Keratinocyte (primary cell): Measurements from ENCODE around the gene SORBS1. TPM values are rescaled to one million over a fixed set of nuclear protein-coding genes. Genes with fewer than 3 reads are reported as not detected.
A peak's percentile ranks its signal among the peaks of the same experiment; 100 is the strongest.

Source experiments
- DNase-seq: peaks from one replicate; pipeline ENCODE4 v3.0.0-alpha.2; 2011; ENCODE audit warnings: low read depth, missing footprints, low spot score
- FAIRE-seq: peaks from 2 replicates; lab custom pipeline; 2011; peaks lifted over from hg19 to GRCh38; lab: Jason Lieb, UNC
- H2AFZ ChIP-seq: 2 replicates; pipeline ENCODE4 v1.6.0; 2012; ENCODE audit warnings: low read length, control low read depth, inconsistent platforms; ENCODE audit not compliant: control insufficient read depth
- H3K27ac ChIP-seq: 2 replicates; pipeline ENCODE4 v1.5.1; 2011; ENCODE audit warnings: low read length; ENCODE audit not compliant: control insufficient read depth, insufficient read depth
- H3K27me3 ChIP-seq: 3 replicates; pipeline ENCODE4 v1.6.0; 2011; ENCODE audit warnings: low read length; ENCODE audit not compliant: control insufficient read depth, insufficient read depth; ENCODE audit errors: extremely low read depth
- H3K36me3 ChIP-seq, 2 experiments: 2 replicates in 1 of 2; 3 replicates in 1 of 2; pipeline ENCODE4 v1.5.1; 2011; ENCODE audit warnings: low read length in 2 of 2, mild to moderate bottlenecking in 1 of 2; ENCODE audit not compliant: control insufficient read depth in 2 of 2, insufficient read depth in 2 of 2; ENCODE audit errors: extremely low read depth in 1 of 2
- H3K4me1 ChIP-seq: 3 replicates; pipeline ENCODE4 v1.5.1; 2011; ENCODE audit warnings: low read length; ENCODE audit not compliant: control insufficient read depth, insufficient read depth; ENCODE audit errors: extremely low read depth
- H3K4me2 ChIP-seq: 3 replicates; pipeline ENCODE4 v1.6.0; 2011; ENCODE audit warnings: low read depth, low read length; ENCODE audit not compliant: control insufficient read depth, insufficient read depth; ENCODE audit errors: extremely low read depth
- H3K4me3 ChIP-seq, 3 experiments: fragments of 200-600 bp in 1 of 3; sonication (generic) in 1 of 3; 2 replicates in 2 of 3; 3 replicates in 1 of 3; pipeline ENCODE4 v1.5.1; 2011 to 2016; ENCODE audit warnings: low read length in 3 of 3, mild to moderate bottlenecking in 3 of 3, control low read depth in 2 of 3, inconsistent platforms in 1 of 3, low read depth in 1 of 3, mixed read lengths in 1 of 3, mixed run types in 1 of 3, moderate library complexity in 1 of 3; ENCODE audit not compliant: control insufficient read depth in 2 of 3, insufficient read depth in 2 of 3; ENCODE audit errors: extremely low read depth in 1 of 3
- H3K79me2 ChIP-seq: 2 replicates; pipeline ENCODE4 v1.6.0; 2012; ENCODE audit warnings: low read length; ENCODE audit not compliant: control insufficient read depth, insufficient read depth
- H3K9ac ChIP-seq: 3 replicates; pipeline ENCODE4 v1.6.0; 2011; ENCODE audit warnings: low read length; ENCODE audit not compliant: control insufficient read depth, insufficient read depth; ENCODE audit errors: extremely low read depth
- H3K9me1 ChIP-seq: 3 replicates; pipeline ENCODE4 v1.6.0; 2011; ENCODE audit warnings: low read length; ENCODE audit not compliant: control insufficient read depth, insufficient read depth; ENCODE audit errors: extremely low read depth
- H3K9me3 ChIP-seq: 2 replicates; pipeline ENCODE4 v1.5.1; 2012; ENCODE audit warnings: low read depth, low read length; ENCODE audit not compliant: control insufficient read depth
- H4K20me1 ChIP-seq: 3 replicates; pipeline ENCODE4 v1.6.0; 2011; ENCODE audit warnings: low read length; ENCODE audit not compliant: control insufficient read depth, insufficient read depth; ENCODE audit errors: extremely low read depth
- EZH2 ChIP-seq: IDR thresholded peaks from one replicate; pipeline ENCODE4 v1.6.1; 2012; ENCODE audit warnings: inconsistent platforms, mild to moderate bottlenecking, low read length, moderate library complexity
- dilution Hi-C: fragments of 300-500 bp; cut with MboI; formaldehyde crosslinking; loops from one replicate; pipeline ENCODE4 v1.7.0; 2020; ENCODE audit warnings: low sequenced_read_pairs; ENCODE audit not compliant: extremely low pct_ligation_motif_present
- polyA plus RNA-seq, 5 experiments: library from polyadenylated mRNA; depleted of rRNA in 3 of 5; stranded (reverse) in 3 of 5; stranded (forward) in 1 of 5; unstranded in 1 of 5; fragments of >200 nt; gene quantifications; 1 replicate in 1 of 5; 2 replicates in 3 of 5; 3 replicates in 1 of 5; pipeline versions ENCODE4 v1.2.1 to v1.2.3, GENCODE V29; 2011 to 2012; ENCODE audit warnings: missing spikeins in 2 of 5, low read depth in 1 of 5, low replicate concordance in 1 of 5
- TF ChIP-seq, protein P1 (sequence below), 3 experiments: IDR thresholded peaks in 1 of 3; conservative IDR thresholded peaks in 1 of 3; optimal IDR thresholded peaks in 1 of 3; 2 replicates in 2 of 3; 3 replicates in 1 of 3; pipeline versions ENCODE3 to v1.5.1; 2011; ENCODE audit warnings: low read length in 3 of 3, mild to moderate bottlenecking in 3 of 3, moderate library complexity in 2 of 3, control low read depth in 1 of 3, inconsistent platforms in 1 of 3; ENCODE audit not compliant: insufficient read depth in 2 of 3; ENCODE audit errors: extremely low read depth in 1 of 3

SORBS1 gene
- polyA plus RNA-seq, 1 donor (not counting 4 experiments of a cell fraction or from before 2014, with no cell fraction given), result 0.42 TPM

DNA sequence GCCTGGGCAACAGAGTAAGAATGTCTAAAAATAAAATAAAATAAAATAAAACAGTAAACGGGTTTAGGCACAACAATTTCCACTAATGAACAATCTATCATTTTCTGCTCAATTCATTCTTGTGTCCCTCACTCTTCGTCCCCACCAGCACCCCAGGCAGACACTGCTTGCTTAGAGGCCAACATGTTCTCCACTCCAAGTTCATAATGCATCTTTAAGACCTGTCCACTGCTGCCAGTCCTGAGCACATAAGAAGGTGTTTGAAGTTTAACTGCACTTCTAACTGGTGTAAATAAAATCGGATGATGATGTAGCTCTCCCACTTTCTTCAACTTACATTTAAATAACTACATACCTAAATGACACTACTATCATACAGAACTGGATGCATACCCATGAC is 283.6 kb downstream of the SORBS1 start:
- TF ChIP-seq, protein P1, sequence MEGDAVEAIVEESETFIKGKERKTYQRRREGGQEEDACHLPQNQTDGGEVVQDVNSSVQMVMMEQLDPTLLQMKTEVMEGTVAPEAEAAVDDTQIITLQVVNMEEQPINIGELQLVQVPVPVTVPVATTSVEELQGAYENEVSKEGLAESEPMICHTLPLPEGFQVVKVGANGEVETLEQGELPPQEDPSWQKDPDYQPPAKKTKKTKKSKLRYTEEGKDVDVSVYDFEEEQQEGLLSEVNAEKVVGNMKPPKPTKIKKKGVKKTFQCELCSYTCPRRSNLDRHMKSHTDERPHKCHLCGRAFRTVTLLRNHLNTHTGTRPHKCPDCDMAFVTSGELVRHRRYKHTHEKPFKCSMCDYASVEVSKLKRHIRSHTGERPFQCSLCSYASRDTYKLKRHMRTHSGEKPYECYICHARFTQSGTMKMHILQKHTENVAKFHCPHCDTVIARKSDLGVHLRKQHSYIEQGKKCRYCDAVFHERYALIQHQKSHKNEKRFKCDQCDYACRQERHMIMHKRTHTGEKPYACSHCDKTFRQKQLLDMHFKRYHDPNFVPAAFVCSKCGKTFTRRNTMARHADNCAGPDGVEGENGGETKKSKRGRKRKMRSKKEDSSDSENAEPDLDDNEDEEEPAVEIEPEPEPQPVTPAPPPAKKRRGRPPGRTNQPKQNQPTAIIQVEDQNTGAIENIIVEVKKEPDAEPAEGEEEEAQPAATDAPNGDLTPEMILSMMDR (optimal IDR thresholded peaks at IDR 0.05 in 1 of 3, IDR thresholded peaks at IDR 0.05 in 1 of 3, conservative IDR thresholded peaks at IDR 0.05 in 1 of 3; ENCODE audit: extremely low read depth in 1 of 3, insufficient read depth in 2 of 3, low read length in 3 of 3), result no peak
- TF ChIP-seq EZH2, result no peak
- dilution Hi-C loops, result no loop called here
- no peak for FAIRE-seq
- no peak for DNase-seq
- Histone ChIP-seq H3K4me3 (no peak overlapping the region), H3K9me1 (peaks cover 4% of the 10 kb centered on the region), H2AFZ (no peak overlapping the region), H3K36me3 (peaks cover 3 to 14% of the 10 kb centered on the region in 2 experiments), H3K79me2 (peaks cover 84% of the 10 kb centered on the region), H3K4me2 (no peak overlapping the region), H3K27ac (peak overlapping the region; percentile 17), H3K4me1 (peaks cover 94% of the 10 kb centered on the region), H3K27me3 (no peaks in the 10 kb centered on the region), H3K9me3 (no peaks in the 10 kb centered on the region), H4K20me1 (peaks cover 3% of the 10 kb centered on the region), H3K9ac (no peak overlapping the region)

DNA sequence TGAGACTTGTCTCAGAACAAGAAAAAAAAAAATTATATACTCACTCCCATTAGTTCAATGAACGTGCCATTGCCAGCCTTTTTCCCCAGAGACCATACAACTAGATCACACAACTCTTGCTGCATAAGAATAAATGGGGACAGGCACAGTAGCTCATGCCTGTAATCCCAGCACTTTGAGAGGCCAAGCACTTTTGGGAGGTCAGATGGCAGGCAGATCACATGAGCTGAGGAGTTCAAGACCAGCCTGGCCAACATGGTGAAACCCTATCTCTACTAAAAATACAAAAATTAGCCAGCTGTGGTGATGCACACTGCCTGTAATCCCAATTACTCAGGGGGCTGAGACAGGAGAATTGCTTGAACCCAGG is 284.0 kb downstream of the SORBS1 start:
- Histone ChIP-seq H3K9ac (no peak overlapping the region), H3K9me3 (no peaks in the 10 kb centered on the region), H3K27ac (peak overlapping the region; percentile 93), H3K4me3 (no peak overlapping the region), H3K9me1 (peaks cover 4% of the 10 kb centered on the region), H3K79me2 (peaks cover 83% of the 10 kb centered on the region), H3K36me3 (peaks cover 3 to 14% of the 10 kb centered on the region in 2 experiments), H2AFZ (no peak overlapping the region), H3K4me2 (no peak overlapping the region), H4K20me1 (peaks cover under 1% of the 10 kb centered on the region), H3K27me3 (no peaks in the 10 kb centered on the region), H3K4me1 (peaks cover 91% of the 10 kb centered on the region)
- TF ChIP-seq, protein P1 (optimal IDR thresholded peaks at IDR 0.05 in 1 of 3, IDR thresholded peaks at IDR 0.05 in 1 of 3, conservative IDR thresholded peaks at IDR 0.05 in 1 of 3; ENCODE audit: extremely low read depth in 1 of 3, insufficient read depth in 2 of 3, low read length in 3 of 3), result no peak
- TF ChIP-seq EZH2, result no peak
- no peak for FAIRE-seq
- dilution Hi-C loops, result no loop called here
- no peak for DNase-seq
